Measurements from ENCODE around the gene CORO6.

DNA sequence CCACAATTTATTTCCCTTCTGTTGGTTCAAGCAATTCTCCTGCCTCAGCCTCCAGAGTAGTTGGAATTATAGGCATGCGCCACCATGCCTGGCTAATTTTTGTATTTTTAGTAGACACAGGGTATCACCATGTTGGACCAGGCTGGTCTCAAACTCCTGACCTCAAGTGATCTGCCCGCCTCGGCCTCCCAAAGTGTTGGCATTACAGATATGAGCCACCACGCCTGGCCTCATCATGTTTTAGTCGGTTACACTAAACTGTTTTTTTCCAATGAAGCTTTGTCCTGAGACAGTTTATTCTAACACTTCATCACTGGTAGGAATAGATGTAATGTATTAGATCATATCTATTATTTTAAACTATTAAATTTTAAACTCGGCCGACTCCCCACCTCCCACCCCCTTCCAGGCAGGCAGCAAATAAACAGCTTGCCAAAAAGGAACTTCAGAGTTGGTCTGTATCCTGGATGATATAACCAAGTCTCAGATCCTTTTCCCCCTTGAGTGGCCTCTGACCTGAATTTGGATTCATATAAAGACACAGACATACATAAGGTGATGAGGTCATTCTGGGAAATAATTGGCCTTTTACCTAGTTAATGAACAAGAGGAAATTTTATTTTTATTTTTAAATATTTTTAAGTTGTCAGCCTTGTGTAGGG lies 18.4 kb upstream of the CORO6 start:
- TF ChIP-seq, protein P1, sequence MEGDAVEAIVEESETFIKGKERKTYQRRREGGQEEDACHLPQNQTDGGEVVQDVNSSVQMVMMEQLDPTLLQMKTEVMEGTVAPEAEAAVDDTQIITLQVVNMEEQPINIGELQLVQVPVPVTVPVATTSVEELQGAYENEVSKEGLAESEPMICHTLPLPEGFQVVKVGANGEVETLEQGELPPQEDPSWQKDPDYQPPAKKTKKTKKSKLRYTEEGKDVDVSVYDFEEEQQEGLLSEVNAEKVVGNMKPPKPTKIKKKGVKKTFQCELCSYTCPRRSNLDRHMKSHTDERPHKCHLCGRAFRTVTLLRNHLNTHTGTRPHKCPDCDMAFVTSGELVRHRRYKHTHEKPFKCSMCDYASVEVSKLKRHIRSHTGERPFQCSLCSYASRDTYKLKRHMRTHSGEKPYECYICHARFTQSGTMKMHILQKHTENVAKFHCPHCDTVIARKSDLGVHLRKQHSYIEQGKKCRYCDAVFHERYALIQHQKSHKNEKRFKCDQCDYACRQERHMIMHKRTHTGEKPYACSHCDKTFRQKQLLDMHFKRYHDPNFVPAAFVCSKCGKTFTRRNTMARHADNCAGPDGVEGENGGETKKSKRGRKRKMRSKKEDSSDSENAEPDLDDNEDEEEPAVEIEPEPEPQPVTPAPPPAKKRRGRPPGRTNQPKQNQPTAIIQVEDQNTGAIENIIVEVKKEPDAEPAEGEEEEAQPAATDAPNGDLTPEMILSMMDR (IDR thresholded peaks at IDR 0.05), result no peak
- no peak for TF ChIP-seq POLR2A (IDR thresholded peaks at IDR 0.05)
